ENCODE measurements around the gene DPM2.

DPM2 gene

DNA sequence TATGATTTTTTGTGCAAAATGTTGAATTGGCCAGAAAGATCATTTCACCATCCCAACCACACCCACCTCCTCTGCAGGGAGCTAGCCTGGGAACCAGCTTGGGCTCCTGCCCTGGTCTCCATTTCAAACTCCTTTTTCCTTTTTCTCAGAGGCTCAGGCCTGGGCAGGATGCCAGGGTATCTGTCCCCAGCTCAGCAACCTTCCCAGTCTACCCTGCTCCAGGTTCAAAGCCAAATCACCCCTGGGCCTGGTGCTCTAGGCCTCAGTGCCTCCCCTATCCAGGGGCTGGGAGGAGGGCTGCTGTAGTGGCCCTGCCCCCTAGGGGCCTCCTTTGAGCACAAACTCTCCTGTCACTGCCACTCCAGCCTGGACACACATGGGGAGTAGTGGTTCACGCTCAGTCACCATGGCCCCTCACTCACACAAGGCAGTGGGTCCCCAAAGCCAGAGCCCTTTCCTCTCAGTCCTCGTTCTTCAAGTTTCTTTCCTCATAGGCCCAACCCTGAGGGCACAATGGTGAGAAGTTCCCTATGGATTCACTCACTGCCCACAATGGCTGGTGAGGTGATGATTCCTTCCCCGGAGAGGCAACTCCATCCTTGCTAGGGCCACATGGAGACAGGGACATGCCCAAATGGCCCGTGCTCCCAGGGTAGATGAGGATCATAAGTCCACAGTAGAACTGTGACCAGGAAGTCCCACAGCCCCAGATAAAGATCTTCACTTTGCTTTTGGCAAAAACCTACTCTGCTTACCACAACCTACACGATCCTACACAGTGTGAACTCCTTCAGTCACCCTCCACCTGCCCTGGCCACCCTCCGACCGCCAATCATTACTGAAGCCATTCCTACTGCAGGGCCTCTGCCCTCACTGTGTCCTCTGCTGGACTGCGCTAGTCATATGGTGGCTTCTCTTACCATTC, 19.2 kb downstream of the DPM2 start:
- peak; percentile 48 for DNase-seq (ENCODE audit: low read depth)

DNA sequence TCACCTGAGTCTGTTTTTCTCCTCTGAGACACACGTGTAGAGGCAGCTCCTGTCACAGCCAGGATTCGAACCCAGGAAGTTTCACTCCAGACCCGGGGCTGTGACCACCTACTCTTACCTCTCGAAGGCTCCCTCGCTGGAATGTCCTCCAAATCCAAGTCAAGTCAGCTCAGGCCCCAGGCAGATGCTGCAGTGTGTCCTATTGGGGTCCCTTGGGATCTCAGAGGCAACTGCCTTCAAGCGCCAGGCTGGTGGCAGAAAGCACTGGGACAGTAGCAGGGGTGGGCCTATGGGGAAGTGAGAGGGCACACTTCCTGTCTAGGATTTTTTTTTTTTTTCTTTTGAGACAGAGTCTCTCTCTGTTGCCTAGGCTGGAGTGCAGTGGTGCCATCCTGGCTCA, 20.1 kb downstream of the DPM2 start:
- no peak for DNase-seq (ENCODE audit: low read depth)

DNA sequence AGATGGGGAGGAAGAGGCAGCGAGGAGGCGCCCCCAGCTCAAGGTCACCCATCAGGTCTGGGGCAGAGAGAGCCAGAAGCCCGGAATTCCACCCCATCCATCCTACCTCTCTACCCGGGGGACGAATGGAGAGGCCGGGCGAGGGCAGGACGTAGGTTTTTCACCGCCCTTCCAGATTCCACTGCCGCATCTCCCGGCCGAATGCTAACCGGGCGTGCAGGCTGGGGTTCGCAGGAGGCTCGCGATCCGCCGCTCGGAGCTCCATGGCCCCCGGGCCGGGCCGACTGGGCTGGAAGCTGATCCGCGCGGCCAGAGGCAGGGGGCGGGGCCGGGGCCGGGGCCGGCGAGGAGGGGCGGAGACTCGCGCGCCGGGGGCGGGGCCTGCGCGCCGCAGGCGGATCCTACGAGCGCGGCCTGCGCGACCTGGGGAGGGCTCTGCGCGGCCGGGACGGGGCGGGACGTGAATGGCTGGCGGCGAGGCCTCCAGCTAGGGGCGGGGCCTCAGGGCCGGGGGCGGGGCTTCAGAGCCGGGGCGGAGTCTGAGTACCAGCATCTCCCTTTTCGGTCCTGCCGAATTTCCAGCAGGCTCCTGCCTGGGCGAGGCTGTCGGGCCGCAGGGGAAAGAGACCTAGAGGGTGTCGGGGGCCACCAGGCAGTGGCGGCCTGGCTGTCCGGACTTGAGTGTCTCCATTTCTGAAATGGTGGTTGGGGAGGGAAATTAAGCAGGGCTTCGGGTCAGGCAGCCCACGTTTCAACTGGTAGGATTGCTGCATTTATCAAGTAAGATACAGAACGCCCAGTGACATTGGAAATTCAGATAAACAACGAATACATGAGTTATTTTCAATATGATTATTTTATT, 20.7 kb downstream of the DPM2 start, which contains the start of gene ST6GALNAC4:
TSS of gene ST6GALNAC4 (minus strand) at position 322 of the 862 bp plus-strand sequence. CDS start 622 bp downstream, outside the sequence.
- peak; percentile 80 for DNase-seq (ENCODE audit: low read depth)

DNA sequence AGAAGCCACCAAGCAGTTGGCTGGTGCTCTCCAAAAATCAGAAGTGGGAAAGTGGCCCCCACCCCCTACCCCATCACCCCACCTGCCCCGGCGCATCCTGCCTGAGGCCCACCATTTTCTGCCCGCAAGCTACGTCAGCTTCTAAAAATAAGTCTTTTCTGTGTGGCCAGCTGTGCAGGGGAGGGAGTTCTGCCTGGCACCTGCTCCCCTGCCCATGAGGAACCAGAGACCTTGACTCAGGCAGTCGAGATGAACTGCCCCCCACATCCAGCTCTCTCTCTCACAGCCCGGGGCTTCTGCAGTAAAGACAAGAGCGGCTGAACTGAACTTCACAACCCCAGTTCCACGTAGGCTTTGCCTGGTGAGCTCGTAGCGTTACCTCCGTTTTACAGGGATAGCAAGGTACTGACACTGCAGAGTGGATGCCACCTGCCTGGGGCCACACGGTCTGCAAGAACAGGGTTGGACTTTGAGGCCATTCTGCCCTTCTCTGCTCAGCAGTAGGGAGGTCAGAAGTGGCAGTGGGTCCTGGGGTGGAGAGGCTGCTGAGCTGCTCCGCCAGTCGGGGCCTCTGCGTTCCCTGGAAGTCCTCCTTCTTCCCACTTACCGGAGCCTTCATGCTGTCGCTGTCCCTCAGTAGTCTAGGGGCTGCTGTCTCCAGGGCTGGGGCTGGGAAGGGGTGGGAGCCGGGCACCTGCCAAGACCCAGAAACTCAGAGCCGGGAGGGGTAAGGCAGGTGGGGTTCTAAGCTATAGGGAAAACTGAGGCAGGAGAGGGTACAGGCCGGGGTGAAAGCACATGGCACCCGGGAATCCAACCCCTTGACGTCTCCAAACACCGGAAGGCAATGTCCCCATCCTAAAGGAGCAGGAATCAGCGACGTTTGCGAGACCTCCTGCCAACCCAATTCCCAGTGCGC, 21.6 kb downstream of the DPM2 start:
- DNase-seq (ENCODE audit: low read depth) = no peak

DNA sequence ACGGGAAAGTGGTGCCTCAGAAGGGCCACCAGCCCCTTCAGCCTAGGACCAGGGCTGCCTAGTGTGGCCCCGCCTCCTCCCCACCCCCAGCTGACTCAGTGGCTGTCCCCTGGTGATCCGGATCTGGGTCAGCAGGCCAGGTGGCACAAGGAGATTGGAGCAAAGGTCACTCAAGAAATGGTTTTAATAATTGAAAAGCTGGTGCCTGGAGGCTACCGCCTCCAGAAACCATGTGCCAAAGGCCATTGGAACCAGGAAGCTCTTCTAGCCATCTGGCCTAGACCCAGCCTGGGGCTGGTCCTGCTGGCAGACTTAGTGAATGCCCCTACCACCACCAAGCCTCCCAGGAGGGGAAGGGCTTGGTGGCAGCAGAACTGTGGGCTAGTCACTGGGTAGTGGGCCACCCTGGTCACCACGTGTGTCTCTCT, 22.3 kb downstream of the DPM2 start:
- no peak for DNase-seq (ENCODE audit: low read depth)

DNA sequence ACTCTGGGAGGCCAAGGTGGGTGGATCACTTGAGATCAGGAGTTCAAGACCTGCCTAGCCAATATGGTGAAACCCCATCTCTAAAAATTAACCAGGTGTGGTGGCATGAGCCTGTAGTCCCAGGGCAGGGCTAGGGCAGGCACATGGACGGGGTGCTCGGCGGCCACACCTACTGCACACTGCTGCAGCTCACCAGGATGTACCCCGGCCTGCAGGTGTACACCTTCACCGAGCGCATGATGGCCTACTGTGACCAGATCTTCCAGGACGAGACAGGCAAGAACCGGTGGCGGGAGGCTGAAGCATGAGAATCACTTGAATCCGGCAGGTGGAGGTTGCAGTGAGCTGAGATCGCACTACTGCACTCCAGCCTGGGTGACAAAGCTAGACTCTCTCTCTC, 24.0 kb downstream of the DPM2 start:
- DNase-seq (ENCODE audit: low read depth) = no peak

DNA sequence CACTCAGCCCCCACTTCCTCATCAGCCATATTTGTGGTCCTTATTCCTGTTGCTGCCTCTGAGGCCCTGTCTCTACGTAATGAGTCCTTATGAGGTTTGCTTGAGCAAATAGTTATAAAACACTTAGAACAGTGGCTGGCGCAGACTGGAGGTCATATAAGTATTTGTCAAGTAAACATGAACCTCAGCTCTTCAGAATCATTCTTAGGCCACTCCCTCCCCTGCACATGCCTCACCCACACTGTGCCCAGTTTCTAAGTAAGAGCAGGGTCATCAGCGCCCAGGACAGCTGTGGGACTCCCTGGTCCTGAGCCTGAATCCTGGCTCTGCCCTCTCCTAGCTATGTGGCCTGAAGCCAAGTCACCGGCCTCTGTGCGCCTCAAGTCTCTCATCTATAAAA, 24.8 kb downstream of the DPM2 start:
- DNase-seq (ENCODE audit: low read depth) = no peak

DNA sequence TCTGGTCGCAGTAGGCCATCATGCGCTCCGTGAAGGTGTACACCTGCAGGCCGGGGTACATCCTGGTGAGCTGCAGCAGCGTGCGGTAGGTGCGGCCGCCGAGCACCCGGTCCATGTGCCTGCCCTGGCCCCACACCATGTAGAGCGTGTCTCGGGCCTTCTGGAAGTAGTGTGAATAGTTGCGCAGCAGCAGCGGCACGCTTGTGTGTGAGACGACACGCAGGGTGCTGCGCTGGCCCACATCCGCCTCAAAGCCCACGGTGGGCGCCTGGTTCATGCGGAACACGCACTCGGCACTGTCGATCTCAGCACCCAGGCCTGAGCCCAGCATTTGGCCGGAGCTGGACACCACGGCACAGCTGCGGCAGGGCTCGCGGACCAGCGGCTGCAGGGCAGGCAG, 25.4 kb downstream of the DPM2 start:
- DNase-seq (ENCODE audit: low read depth) = no peak

DNA sequence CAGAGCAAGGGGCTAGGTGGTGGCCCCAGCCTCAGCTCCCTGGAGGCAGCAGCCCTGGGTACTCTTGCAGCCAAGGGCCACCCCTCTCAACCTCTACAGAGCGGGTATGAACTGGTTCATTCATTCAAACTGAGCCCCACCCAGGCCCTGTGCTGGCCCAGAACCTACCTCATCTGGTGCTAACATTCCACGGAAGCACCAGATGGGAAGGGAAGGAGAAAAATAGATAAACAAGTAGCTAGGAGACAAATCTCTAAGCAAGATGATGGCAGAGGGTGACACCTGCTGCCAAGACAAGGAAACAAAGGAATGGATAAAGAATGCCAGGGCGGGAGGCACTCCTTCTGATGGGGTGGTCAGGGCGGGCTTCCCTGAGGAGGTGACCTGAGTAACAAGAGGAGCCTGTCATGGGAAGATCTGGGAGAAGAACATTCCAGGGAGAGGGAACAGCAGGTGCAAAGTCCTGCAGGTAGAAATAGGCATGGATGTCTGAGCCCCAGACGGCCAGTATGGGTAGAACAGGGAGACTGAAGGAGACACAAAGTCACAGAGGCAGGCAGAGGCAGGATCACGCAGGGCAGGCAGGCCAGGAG, 26.9 kb downstream of the DPM2 start:
- DNase-seq (ENCODE audit: low read depth) = no peak

DNA sequence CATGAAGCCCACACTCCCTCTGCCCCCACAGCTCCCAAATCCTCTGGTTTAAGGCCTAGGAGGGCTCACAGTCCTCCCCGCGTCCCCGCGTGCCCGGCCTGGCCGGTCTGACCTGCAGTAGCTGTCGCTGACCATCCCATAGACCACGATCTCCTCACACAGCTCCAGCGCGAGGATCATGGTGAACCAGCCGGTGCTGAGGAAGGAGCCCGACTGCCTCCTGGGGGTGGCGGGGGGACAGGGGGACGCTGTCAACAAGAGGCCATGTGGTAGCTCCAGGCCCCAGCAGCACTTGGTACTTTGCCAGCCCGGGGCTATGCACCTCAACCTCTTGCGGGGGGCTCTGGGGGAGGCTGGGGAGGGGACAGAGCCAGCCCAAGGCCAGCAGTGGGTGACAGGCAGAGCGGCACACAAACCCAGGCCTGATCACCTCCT, 27.8 kb downstream of the DPM2 start:
- DNase-seq (ENCODE audit: low read depth) = no peak

DNA sequence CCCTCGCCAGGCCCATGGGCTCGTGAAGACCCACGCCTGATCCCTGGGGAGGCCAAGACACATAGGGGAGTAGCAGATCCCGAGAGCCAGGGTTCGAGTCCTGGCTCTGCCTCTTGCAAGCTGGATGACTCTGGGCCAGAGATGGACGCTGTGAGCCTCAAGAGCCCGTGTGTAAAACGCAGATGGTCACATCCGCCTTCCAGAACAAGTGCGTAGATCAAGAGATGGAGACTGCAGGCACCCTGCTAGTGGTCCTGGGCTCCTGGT, 29.1 kb downstream of the DPM2 start:
- no peak for DNase-seq (ENCODE audit: low read depth)

DNA sequence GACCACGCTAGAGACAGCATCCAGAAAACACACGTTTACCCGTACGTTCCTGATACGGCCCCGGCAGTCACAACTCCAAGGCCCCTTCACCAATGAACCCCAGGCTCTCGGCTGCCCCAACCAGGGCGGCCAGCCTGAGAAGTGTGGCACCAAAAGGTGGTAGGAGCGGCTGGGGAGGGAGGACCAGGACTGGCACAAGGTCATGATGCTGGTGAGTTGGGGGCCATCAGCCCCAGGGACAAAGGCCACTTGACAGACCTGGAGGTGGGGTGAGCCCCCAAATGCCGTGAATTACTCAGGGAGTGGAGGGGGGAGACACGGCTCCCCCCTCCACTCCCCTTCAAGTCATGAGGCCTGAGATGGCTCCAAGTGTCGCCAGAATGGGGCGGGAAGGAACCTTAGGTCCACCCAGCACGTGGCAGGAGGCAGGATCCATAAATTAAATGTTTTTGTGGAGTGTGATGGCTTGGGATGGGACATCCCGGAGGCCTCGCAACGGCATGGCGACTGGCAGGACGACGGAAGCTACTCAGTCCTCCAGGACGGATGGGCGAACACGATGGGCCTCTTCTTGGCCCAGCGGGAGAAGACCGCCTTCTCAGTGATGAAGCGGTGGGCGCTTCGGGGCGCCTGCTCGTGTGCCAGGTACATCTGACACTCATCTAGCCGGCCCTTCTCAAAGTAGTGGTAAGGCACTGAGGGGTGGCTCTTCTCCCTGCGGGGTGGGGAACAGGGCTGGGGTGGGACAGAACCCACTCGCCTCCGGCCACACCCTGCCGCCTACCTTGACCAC, 29.6 kb downstream of the DPM2 start:
- DNase-seq (ENCODE audit: low read depth) = no peak

DNA sequence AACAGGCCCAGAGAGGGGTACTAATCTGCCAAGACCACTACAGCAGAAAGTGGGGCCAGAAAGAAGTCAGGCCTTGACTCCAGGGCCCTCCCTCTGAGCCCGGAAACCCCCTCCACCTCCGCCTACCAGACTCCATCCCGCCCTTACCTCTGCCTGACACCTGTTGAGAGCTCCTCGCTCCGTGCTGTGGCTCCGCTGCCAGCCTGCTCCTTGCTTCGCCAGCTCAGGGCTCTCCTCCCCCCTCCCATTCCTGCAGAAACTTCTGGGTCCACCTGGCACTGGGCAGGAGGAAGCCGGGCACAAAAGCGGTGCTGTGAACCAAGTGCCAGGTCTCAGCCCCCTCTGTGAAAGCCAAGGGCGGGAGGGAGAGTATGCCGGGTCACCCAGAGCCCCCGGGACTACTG, 31.9 kb downstream of the DPM2 start:
- DNase-seq (ENCODE audit: low read depth) = no peak

DNA sequence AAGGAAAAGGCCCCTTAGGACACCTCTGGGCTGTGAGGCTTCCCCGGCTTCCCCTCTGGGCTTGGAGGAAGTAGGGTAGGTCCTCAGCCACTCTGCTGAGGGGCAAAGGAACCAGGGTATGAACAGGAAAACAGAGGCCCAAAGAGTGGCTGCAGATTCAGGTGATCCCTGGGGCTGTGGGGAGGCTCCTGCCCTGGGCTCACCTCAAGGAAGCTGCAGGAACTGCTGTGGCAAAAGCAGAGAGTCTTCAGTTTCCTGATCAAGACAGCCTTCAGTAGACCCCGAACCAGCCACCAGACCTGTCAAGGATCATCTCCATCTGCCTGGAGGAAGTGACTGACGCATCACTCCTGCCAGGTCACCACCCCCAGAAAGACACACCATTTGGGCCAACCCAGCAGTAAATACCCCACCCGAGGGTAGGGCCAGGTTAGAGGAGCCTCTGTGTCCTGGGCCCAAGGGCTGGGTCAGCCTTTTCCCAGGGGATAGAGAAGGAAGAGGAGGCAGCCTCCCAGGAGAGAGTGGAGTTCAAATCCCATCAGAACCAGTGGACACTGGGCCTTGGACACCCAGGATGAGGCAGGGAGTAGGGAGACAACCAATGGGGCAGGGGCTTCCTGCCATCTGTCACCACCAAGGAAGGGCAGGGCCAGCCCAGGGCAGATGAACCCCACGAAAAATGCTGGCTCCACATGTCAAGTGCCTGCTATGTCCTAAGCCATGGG, 32.5 kb downstream of the DPM2 start:
- DNase-seq (ENCODE audit: low read depth) = no peak

DNA sequence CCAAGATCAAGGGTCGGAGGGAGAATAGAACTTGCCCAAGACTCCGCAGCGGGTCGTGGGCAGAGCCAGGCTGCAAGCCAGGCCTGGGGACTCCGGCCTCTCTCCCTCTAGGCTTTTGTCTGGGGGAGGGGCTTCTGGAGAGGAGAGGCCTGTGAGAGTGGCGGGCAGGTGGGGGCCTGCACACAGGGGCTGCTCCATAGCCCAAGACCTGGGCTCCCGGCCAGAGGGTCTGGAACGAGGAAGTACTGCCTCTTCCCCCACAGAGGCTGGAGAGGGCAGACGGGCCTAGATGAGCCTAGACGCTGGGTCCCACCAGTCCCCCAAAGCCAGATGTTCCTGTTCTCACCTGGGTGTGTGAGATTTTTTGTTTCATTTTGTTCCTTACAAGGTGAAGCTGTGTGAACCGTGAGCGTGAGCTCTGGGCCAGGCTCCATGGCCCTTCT, 33.1 kb downstream of the DPM2 start:
- no peak for DNase-seq (ENCODE audit: low read depth)

DNA sequence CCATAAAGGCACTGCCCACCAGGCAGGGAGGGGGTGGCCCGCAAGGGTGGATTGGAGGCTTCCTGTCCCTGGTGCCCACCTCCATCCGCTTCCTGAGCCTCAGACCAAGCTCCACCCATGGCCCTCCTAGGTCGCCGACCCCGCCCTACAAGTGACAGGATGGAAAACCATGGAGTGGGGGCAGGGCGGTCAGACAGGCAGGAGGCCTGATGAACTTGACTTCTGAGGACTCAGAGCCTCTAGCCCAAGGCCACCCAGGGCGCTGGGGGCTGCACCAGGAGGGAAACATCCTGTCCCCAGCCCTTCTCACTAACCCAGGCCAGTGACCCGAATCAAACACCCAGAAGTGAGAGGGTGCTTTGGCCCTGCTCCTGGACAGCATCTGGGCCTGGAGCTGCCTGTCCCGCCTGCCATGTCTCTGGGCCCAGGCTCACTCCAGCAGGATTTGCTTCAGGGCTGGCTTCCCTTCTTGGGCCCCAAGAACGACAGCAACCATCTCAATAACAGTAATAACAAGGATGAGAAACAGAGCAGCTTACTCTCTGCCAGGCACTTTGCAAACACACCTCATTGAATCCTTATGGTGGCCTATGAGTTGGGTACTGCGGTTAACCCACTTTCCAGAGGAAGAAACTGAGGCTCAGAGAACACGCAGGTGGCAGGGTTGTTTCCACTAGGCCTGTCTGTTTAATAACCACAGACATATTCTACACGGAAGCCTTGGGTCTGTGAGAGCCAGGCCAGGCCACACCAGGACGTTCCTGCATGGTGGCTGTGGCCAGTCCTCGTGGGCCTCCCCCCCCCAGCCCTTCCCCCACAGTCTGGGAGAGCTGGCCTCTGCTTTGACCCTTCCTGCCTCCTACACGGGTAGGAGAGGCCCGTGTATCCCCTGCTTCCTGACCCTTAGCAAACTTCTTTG, 33.8 kb downstream of the DPM2 start:
- peak; percentile 40 for DNase-seq (ENCODE audit: low read depth)

DNA sequence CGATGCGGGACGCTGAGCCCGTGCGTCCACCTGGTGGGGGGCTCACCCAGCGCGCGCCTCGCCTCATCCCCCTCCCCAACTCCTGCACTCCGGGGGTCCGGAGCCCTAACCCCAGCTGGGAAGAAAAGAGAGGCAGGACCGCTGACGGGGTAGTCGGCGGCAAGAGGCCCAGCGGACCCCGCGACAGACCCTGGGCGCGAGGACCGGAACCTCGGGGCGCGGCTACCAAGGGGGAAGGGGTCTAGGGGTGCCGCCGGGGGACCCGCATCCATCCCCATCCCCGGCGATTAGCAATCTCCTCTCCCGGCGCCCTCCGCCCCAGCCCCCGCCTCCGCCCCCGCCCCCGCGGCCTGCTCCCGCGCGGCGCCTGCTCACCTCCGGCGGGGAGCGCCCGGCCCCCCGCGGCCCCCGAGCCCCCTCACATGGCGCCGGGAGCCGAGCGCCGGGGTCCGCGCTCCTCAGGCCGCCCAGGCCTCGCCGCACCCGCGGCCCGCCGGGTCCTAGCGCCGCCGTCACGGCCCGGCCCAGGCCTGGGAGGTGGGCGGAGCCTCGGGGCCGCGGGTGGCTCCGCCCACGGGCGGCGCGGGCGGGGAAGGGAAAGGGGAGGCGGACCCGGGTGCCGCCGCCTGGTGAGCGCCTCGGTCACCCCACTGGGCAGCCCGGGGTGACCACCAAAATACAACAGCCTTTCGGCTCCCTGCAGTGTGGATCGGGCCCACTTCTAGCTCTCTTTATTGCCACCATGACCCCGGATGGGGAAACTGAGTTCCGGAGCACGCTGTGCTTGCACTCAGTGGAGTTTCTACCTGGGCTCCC, 38.3 kb downstream of the DPM2 start, which contains the start of gene ST6GALNAC6:
TSS of gene ST6GALNAC6 (minus strand) at position 476 of the 816 bp plus-strand sequence. CDS start 1,622 bp downstream, outside the sequence.
- DNase-seq (ENCODE audit: low read depth) = peak; percentile 71

Data from stromal cell of bone marrow (primary cell).